Esophagus muscularis mucosa (tissue), 4 donors: ENCODE data around the gene CSTF1. TPM values are rescaled to one million over a fixed set of nuclear protein-coding genes. Genes with fewer than 3 reads are reported as not detected.
A peak's percentile ranks its signal among the peaks of the same experiment; 100 is the strongest.

Experiments
- DNase-seq: peaks from one replicate; pipeline ENCODE4 v3.0.0-alpha.2; 2017; ENCODE audit errors: extremely low spot score
- H3K27ac ChIP-seq, 4 donors: fragments of 200-600 bp; sonication (generic); replicated peaks in 1 of 4; 1 replicate in 3 of 4; 2 replicates in 1 of 4; pipeline ENCODE4 v1.5.1; 2016 to 2019; ENCODE audit warnings: mild to moderate bottlenecking in 1 of 4
- H3K27me3 ChIP-seq, 4 donors: fragments of 200-600 bp; sonication (generic); one replicate each; pipeline versions ENCODE4 v1.5.1 to v1.6.0; 2016 to 2019
- H3K36me3 ChIP-seq, 4 donors: fragments of 200-600 bp; sonication (generic); one replicate each; pipeline ENCODE4 v1.5.1; 2016 to 2019
- H3K4me1 ChIP-seq, 4 donors: fragments of 200-600 bp; sonication (generic); one replicate each; pipeline ENCODE4 v1.5.1; 2016 to 2019
- H3K4me3 ChIP-seq, 4 donors: fragments of 200-600 bp; sonication (generic); 1 replicate in 2 of 4; 2 replicates in 2 of 4; pipeline ENCODE4 v1.5.1; 2016 to 2019; ENCODE audit warnings: mild to moderate bottlenecking in 4 of 4, moderate library complexity in 1 of 4
- H3K9me3 ChIP-seq, 4 donors: fragments of 200-600 bp; sonication (generic); 1 replicate in 3 of 4; 2 replicates in 1 of 4; pipeline ENCODE4 v1.5.1; 2016 to 2019
- CTCF ChIP-seq, 3 experiments: fragments of 200-600 bp in 2 of 3; fragments of 450-650 bp in 1 of 3; sonication (generic) in 2 of 3; IDR thresholded peaks; one replicate each; pipeline ENCODE4 v1.5.1; 2017 to 2019; ENCODE audit warnings: antibody characterized with exemption in 3 of 3, mild to moderate bottlenecking in 2 of 3, moderate library complexity in 1 of 3
- EP300 ChIP-seq: sonication (generic); formaldehyde crosslinking; IDR thresholded peaks from one replicate; pipeline ENCODE4 v1.6.1; 2017; ENCODE audit warnings: antibody characterized with exemption
- POLR2A ChIP-seq: fragments of 450-650 bp; IDR thresholded peaks from one replicate; pipeline ENCODE4 v1.6.1; 2017; ENCODE audit warnings: antibody characterized with exemption, moderate library complexity, mild to moderate bottlenecking, low read depth
- POLR2AphosphoS5 ChIP-seq, 2 donors: sonication (generic); formaldehyde crosslinking; IDR thresholded peaks; one replicate each; pipeline ENCODE4 v1.6.1; 2017; ENCODE audit warnings: antibody characterized with exemption in 2 of 2
- WGBS: methylation state at CpG from one replicate; pipeline ENCODE4 v1.1.5; 2018; 5-methylcytosine and 5-hydroxymethylcytosine counted together
- intact Hi-C: fragments of 100-400 bp; cut with DNase I; formaldehyde crosslinking; loops from one replicate; pipeline ENCODE4 v1.15.1; 2023
- total RNA-seq, 4 donors: library from RNA; depleted of rRNA; stranded (reverse); fragments of >200 nt; gene quantifications; one replicate each; pipeline versions ENCODE4 v1.1.0 to v1.2.1, GENCODE V29; 2016

CSTF1 gene
- total RNA-seq, 4 donors from 2014 or later, result 16.2 to 22.9 (median 20.7) TPM

- no peaks in the 10 kb centered on the region for H3K9me3 ChIP-seq
- H3K36me3 ChIP-seq, result no peaks in the 10 kb centered on the region
- 71% methylated on average over 4 of the region's 4 CpGs for WGBS
- H3K27ac ChIP-seq, result peak overlapping the region; percentile 53 to 66 (median 59)
- DNase-seq, result no peak
- H3K4me1 ChIP-seq, result peaks cover 5 to 43% (median 30%) of the 10 kb centered on the region in 4 donors
- no peaks in the 10 kb centered on the region for H3K27me3 ChIP-seq
- no peak for TF ChIP-seq CTCF (IDR thresholded peaks at IDR 0.05)
- no peak for TF ChIP-seq POLR2AphosphoS5 (IDR thresholded peaks at IDR 0.05)
- no peak for TF ChIP-seq EP300
- no peak for TF ChIP-seq POLR2A
- intact Hi-C loops, result no loop called here
- no peak overlapping the region for H3K4me3 ChIP-seq
Observed at GRCh38 chr20:56438284-56438683, 45.8 kb downstream of the CSTF1 start.

GRCh38 chr20:56439771-56440291 is 47.4 kb downstream of the CSTF1 start:
- WGBS, result 33% methylated on average over 5 of the region's 5 CpGs
- H3K9me3 ChIP-seq, result no peaks in the 10 kb centered on the region
- intact Hi-C loops, result no loop called here
- H3K4me3 ChIP-seq, result no peak overlapping the region
- H3K27me3 ChIP-seq, result no peaks in the 10 kb centered on the region
- no peak for DNase-seq
- H3K36me3 ChIP-seq, result no peaks in the 10 kb centered on the region
- TF ChIP-seq CTCF (IDR thresholded peaks at IDR 0.05), result no peak
- TF ChIP-seq EP300, result no peak
- no peak for TF ChIP-seq POLR2A
- TF ChIP-seq POLR2AphosphoS5 (IDR thresholded peaks at IDR 0.05), result peak; percentile 31 to 73
- H3K4me1 ChIP-seq, result peaks cover 3 to 35% (median 28%) of the 10 kb centered on the region in 4 donors
- peak overlapping the region; percentile 53 to 66 (median 59) for H3K27ac ChIP-seq

GRCh38 chr20:56440346-56441007 is 48.0 kb downstream of the CSTF1 start:
- no peaks in the 10 kb centered on the region for H3K27me3 ChIP-seq
- no peaks in the 10 kb centered on the region for H3K36me3 ChIP-seq
- no peaks in the 10 kb centered on the region for H3K9me3 ChIP-seq
- 92% methylated on average over 4 of the region's 4 CpGs for WGBS
- no peak for TF ChIP-seq POLR2A
- TF ChIP-seq CTCF (IDR thresholded peaks at IDR 0.05), result no peak
- TF ChIP-seq EP300, result no peak
- no peak for TF ChIP-seq POLR2AphosphoS5 (IDR thresholded peaks at IDR 0.05)
- intact Hi-C loops, result no loop called here
- H3K4me1 ChIP-seq, result peaks cover 3 to 35% (median 25%) of the 10 kb centered on the region in 4 donors
- H3K4me3 ChIP-seq, result no peak overlapping the region
- H3K27ac ChIP-seq, result peak overlapping the region; percentile 53 to 66 (median 59)
- DNase-seq, result no peak

GRCh38 chr20:56442389-56443365 is 50.2 kb downstream of the CSTF1 start:
- intact Hi-C loops, result no loop called here
- Histone ChIP-seq H3K4me1 (peaks cover 3 to 35% (median 19%) of the 10 kb centered on the region in 4 donors), H3K27ac (peak overlapping the region in 3 of 4 donors; percentile 18 to 47 (median 19)), H3K27me3 (no peaks in the 10 kb centered on the region), H3K9me3 (no peaks in the 10 kb centered on the region), H3K4me3 (no peak overlapping the region), H3K36me3 (no peaks in the 10 kb centered on the region)
- no peak for DNase-seq
- WGBS, result 84% methylated on average over 17 of the region's 17 CpGs
- TF ChIP-seq EP300, result no peak
- TF ChIP-seq POLR2AphosphoS5 (IDR thresholded peaks at IDR 0.05), result no peak
- TF ChIP-seq CTCF (IDR thresholded peaks at IDR 0.05), result no peak
- TF ChIP-seq POLR2A, result no peak
